ENCODE data around the gene UGT2B11. TPM values are rescaled to one million over a fixed set of nuclear protein-coding genes. Genes with fewer than 3 reads are reported as not detected.
"Not testable (repeated sequence)": the region's sequence is repeated elsewhere in the genome, so short reads cannot be mapped to it uniquely, and the experiment has no call there.

UGT2B11 gene
- total RNA-seq, 6 donors from 2014 or later, result not detected

DNA sequence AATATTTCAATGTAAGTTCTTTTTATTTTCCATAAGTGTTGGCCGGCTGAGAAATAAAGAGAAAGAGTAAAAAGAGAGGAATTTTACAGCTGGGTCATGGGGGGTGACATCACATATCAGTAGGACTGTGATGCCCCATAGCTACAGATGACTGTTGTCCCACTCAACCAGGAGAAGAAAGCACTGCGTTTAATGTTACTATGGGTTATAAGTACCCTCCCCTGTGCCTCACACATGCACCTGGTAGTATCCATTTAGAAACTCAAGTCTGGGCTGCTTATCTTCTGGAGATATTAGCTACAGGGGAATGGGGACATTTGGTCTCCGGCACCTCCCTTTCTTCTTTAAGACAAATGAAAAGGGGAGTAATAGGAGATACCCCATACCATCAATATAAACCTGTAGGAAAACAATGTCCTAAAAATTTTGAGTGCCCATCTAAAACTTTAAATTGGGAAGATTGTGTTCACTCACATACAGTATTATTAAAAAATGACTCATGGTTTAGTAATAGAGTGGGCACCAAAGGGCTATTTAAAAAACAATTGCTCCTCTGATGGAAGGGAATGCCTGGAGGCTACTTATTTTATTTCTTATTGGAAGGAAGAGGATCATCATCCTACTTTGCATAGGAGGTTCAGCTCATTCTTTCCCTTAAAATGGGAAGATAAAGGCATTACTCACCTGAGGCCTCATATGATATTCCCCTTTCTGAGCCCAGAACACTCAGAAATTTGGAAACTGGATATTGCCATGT, 18.2 kb downstream of the UGT2B11 start:
- Histone ChIP-seq H3K4me1 (no peaks in the 10 kb centered on the region), H3K9me3 (no peaks in the 10 kb centered on the region), H3K27ac (no peak overlapping the region), H3K36me3 (no peaks in the 10 kb centered on the region), H3K27me3 (no peaks in the 10 kb centered on the region), H3K4me3 (no peak overlapping the region)
- ATAC-seq (ENCODE audit: low FRiP score in 2 of 2), result no peak
- no peak for DNase-seq
- TF ChIP-seq POLR2AphosphoS5 (IDR thresholded peaks at IDR 0.05), result no peak
- 92 to 98% methylated on average over 3 of the region's 3 CpGs for WGBS, 2 donors

DNA sequence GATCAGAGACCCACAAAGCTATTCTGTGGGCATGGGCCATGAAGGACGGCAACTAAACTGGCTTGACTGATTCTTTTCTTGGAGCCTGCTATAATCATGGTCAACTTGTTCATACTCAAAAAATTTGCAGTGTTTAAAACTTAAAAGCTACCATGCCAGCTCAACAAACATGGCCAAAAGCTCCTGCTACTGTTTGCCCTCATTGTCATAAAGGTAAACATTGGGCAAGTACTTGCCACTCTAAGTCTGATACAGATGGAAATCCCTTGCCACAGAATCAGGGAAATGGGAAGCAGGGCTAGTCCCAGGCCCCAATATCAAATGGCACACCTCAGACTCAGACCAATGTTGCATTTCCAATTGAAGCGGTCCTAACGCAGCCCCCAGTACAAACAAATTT, 20.4 kb downstream of the UGT2B11 start:
- Histone ChIP-seq H3K27ac (no peak overlapping the region), H3K4me3 (no peak overlapping the region), H3K27me3 (no peaks in the 10 kb centered on the region), H3K9me3 (no peaks in the 10 kb centered on the region), H3K36me3 (no peaks in the 10 kb centered on the region), H3K4me1 (no peaks in the 10 kb centered on the region)
- WGBS, 2 donors, result 78 to 93% methylated on average over 3 of the region's 3 CpGs
- TF ChIP-seq, protein P1, sequence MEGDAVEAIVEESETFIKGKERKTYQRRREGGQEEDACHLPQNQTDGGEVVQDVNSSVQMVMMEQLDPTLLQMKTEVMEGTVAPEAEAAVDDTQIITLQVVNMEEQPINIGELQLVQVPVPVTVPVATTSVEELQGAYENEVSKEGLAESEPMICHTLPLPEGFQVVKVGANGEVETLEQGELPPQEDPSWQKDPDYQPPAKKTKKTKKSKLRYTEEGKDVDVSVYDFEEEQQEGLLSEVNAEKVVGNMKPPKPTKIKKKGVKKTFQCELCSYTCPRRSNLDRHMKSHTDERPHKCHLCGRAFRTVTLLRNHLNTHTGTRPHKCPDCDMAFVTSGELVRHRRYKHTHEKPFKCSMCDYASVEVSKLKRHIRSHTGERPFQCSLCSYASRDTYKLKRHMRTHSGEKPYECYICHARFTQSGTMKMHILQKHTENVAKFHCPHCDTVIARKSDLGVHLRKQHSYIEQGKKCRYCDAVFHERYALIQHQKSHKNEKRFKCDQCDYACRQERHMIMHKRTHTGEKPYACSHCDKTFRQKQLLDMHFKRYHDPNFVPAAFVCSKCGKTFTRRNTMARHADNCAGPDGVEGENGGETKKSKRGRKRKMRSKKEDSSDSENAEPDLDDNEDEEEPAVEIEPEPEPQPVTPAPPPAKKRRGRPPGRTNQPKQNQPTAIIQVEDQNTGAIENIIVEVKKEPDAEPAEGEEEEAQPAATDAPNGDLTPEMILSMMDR (IDR thresholded peaks at IDR 0.05), result no peak
- TF ChIP-seq POLR2AphosphoS5 (IDR thresholded peaks at IDR 0.05), result no peak
- TF ChIP-seq EP300 (IDR thresholded peaks at IDR 0.05), result no peak
- no peak for TF ChIP-seq POLR2A (IDR thresholded peaks at IDR 0.05)
- no peak for DNase-seq
- ATAC-seq (ENCODE audit: low FRiP score in 2 of 2), result no peak

DNA sequence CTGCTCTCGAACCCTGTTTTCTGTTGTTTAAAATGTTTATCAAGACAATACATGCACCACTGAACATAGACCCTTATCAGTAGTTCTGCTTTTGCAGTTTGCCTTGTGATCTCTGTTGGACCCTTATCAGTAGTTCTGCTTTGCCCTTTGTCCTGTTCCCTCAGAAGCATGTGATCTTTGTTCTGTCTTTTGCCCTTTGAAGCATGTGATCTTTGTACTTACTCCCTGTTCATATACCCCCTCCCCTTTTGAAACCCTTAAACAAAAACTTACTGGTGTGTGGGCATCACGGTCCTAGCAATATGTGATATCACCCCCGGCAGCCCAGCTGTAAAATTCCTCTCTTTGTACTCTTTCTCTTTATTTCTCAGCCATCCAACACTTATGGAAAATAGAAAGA, 22.6 kb downstream of the UGT2B11 start:
- not testable (repeated sequence) for ATAC-seq (ENCODE audit: low FRiP score in 2 of 2); DNase-seq; H3K27ac ChIP-seq; H3K9me3 ChIP-seq; H3K36me3 ChIP-seq; H3K4me3 ChIP-seq; H3K27me3 ChIP-seq; H3K4me1 ChIP-seq
- 81 to 84% methylated on average over 3 of the region's 3 CpGs for WGBS, 2 donors

DNA sequence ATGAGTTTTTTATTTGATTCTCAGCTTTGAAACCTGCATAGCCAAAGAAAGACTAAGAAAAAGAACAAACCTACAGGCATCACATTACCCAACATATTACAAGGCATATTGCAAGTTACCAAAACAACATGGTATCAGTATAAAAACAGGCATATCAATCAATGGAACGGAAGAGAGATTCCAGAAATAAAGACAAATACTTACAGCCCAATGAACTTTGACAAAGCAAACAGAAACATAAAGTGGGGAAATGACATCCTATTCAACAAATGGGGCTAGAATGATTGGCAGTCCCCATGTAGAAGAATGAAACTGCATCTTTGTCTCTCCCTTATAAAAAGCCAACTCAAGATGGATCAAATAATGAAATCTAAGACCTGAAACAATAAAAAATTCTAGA, 23.9 kb downstream of the UGT2B11 start:
- not testable (repeated sequence) for DNase-seq; H3K27ac ChIP-seq; H3K36me3 ChIP-seq; H3K4me1 ChIP-seq; H3K4me3 ChIP-seq; ATAC-seq (ENCODE audit: low FRiP score in 2 of 2); H3K9me3 ChIP-seq; H3K27me3 ChIP-seq
- 29 to 85% methylated on average over 1 of the region's 1 CpG for WGBS, 2 donors

DNA sequence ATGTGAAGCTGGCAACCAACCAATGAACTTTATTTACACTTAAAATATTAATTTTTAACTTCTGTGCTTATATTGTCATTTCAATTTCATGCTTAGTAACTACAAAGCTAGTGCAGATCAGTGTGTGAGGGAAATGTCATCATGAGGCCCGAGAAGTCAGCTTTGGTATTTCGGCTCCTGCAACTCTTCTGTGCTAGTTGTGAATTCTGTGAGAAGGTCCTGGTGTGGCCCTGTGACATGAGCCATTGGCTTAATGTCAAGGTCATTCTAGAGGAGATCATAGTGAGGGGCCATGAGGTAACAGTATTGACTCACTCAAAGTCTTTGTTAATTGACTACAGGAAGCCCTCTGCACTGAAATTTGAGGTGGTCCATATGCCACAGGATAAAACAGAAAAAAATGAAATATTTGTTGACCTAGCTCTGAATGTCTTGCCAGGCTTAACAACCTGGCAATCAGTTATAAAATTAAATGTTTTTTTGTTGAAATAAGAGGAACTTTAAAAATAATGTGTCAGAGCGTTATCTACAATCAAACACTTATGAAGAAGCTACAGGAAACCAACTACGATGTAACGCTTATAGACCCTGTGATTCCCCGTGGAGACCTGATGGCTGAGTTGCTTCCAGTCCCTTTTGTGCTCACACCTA, 32.9 kb downstream of the UGT2B11 start:
- ATAC-seq (ENCODE audit: low FRiP score in 2 of 2); DNase-seq; H3K4me3 ChIP-seq; H3K4me1 ChIP-seq; H3K27me3 ChIP-seq; H3K9me3 ChIP-seq; H3K27ac ChIP-seq; H3K36me3 ChIP-seq: not testable (repeated sequence)
- WGBS, 2 donors, result 62 to 75% methylated on average over 6 of the region's 6 CpGs

DNA sequence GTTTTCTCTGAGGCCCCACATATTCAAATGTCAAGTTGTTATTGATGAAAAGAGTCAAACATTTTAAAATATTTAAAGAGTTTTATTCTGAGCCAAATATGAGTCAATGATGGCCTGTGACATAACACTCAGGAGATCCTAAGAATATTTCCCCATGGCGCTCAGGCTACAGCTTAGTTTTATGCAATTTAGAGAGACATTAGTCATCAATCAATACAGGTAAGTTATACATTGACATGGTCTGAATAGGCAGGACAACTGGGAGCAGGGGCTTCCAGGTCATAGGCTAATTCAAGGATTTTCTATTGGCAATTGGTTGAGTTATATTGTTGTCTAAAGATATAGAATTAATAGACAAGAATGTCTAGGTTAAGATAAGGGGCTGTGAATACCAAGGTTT, 34.7 kb downstream of the UGT2B11 start:
- WGBS, 2 donors, result 71 to 80% methylated on average over 1 of the region's 1 CpG
- not testable (repeated sequence) for H3K36me3 ChIP-seq, H3K4me1 ChIP-seq

DNA sequence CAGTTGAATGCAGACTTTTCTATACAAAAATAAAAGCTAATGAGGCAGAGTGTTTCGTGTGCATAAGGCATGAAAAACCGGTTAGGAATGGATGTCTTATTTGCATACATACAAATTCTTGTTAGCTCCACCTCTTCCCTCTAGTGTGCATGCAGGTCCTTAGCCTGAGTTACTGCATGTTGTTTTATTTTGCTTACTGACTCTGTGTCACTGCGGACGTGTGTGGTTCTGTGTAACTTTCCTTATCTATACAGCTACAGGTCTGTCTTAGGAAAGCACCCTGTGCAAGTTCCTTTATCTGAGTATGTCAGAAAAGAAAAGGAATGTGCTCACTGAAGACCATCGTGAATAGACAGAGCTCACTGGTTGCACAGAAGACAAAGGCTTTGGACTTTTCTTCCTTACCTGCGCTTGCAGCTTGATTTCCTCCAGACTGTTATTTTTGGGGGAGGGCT, 35.8 kb downstream of the UGT2B11 start:
- DNase-seq; H3K4me1 ChIP-seq; H3K27ac ChIP-seq; H3K9me3 ChIP-seq; ATAC-seq (ENCODE audit: low FRiP score in 2 of 2); H3K4me3 ChIP-seq; H3K36me3 ChIP-seq; H3K27me3 ChIP-seq: not testable (repeated sequence)
- WGBS, 2 donors, result 48 to 58% methylated on average over 6 of the region's 6 CpGs

More for the DNA sequence above, 34.7 kb downstream of the UGT2B11 start:
- not testable (repeated sequence) for H3K4me3 ChIP-seq; H3K27me3 ChIP-seq; H3K27ac ChIP-seq; DNase-seq; H3K9me3 ChIP-seq; ATAC-seq (ENCODE audit: low FRiP score in 2 of 2)
